Ovary (tissue), 3 donors: ENCODE data around the gene ZNF106.

Experiments used
- CTCF ChIP-seq, 3 donors: fragments of 450-650 bp in 2 of 3; fragments of 200-600 bp in 1 of 3; IDR thresholded peaks; one replicate each; pipeline versions ENCODE4 v1.5.1 to v1.8.0; 2016 to 2022; ENCODE audit warnings: antibody characterized with exemption in 3 of 3, mild to moderate bottlenecking in 1 of 3
- EP300 ChIP-seq: sonication (generic); formaldehyde crosslinking; IDR thresholded peaks from one replicate; pipeline ENCODE4 v1.6.1; 2017; ENCODE audit warnings: antibody characterized with exemption
- POLR2A ChIP-seq: fragments of 450-650 bp; IDR thresholded peaks from one replicate; pipeline ENCODE4 v1.6.1; 2017; ENCODE audit warnings: antibody characterized with exemption, mild to moderate bottlenecking, moderate library complexity
- donor health status: DM: no; HTN: no; CAD: no.

GRCh38 chr15:42405863-42406482 is 85.0 kb downstream of the ZNF106 start:
- no peak for TF ChIP-seq CTCF (IDR thresholded peaks at IDR 0.05)
- TF ChIP-seq POLR2A, result no peak
- no peak for TF ChIP-seq EP300
